OCI-LY1 (cell line): Measurements from ENCODE around the gene SDK2.

Source experiments
- EZH2 ChIP-seq: fragments of 200-600 bp; sonication (generic), shearing (Covaris generic); IDR thresholded peaks from 2 replicates; pipeline ENCODE4 v1.8.0; 2017; ENCODE audit warnings: borderline replicate concordance, mixed run types, mild to moderate bottlenecking, antibody characterized with exemption, low read length, moderate library complexity, mixed read lengths
- TF ChIP-seq, protein P1 (sequence below): fragments of 200-600 bp; sonication (generic), shearing (Covaris generic); IDR thresholded peaks from 2 replicates; pipeline ENCODE4 v1.5.1; 2017; ENCODE audit warnings: mild to moderate bottlenecking, antibody characterized with exemption, low read length, moderate library complexity, mixed read lengths

DNA sequence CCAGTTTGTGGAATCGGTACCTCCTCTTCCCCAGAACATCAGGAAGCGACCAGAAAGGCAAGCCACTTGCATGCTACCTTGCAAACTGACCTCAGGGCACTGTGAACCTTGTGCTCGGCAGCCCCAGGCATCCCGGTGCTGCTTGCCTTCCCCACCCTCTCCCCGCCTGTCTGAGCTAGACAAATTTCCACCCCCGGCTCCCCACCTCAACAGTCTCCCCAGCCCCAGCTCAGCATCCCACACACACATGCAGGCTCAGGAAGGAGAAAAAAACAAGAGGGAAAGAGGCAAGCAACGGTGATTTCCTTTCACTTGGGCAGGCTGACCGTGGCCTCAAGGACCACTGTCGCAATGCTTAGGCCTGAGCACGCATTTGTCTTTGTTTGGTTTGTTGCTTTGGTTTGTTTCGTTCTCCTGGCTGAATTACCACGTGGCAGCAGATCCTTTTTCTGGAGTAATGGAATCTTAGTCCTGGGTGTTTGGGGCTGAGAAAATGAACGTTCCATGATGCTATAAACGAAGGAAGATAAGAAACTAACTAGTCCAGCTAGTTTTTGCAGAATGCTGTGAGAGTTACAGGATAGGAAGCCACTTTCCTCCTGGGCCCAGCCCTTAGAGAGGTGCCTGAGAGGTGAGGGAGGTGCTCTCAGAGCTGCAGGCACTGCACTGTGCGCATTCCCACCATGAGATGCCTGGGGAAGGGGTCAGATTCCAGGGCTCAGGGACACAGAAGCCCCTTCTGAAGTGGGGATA lies 27.9 kb downstream of the SDK2 start:
- TF ChIP-seq, protein P1, sequence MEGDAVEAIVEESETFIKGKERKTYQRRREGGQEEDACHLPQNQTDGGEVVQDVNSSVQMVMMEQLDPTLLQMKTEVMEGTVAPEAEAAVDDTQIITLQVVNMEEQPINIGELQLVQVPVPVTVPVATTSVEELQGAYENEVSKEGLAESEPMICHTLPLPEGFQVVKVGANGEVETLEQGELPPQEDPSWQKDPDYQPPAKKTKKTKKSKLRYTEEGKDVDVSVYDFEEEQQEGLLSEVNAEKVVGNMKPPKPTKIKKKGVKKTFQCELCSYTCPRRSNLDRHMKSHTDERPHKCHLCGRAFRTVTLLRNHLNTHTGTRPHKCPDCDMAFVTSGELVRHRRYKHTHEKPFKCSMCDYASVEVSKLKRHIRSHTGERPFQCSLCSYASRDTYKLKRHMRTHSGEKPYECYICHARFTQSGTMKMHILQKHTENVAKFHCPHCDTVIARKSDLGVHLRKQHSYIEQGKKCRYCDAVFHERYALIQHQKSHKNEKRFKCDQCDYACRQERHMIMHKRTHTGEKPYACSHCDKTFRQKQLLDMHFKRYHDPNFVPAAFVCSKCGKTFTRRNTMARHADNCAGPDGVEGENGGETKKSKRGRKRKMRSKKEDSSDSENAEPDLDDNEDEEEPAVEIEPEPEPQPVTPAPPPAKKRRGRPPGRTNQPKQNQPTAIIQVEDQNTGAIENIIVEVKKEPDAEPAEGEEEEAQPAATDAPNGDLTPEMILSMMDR: no peak
- no peak for TF ChIP-seq EZH2
